Measurements from ENCODE around the gene MYMX.
"Not testable (repeated sequence)": the region's sequence is repeated elsewhere in the genome, so short reads cannot be mapped to it uniquely, and the experiment has no call there.

The MYMX gene

DNA sequence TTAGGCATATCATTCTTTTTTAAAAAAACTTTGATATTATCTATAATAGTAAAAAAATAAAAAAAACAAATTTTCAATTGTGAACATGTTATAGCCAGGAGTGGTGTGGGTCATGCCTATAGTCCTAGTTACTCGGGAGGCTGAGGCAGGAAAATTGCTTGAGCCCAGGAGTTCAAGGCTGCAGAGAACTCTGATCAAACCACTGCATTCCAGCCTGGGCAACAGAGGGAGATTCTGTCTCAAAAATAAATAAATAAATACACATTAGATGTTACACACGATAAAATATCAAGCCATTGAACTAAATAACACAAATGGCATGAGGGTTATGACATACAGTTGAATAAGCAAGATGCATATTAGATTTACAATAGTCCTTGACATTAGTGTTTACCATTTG, 27.9 kb upstream of the MYMX start:
- DNase-seq = no peak

DNA sequence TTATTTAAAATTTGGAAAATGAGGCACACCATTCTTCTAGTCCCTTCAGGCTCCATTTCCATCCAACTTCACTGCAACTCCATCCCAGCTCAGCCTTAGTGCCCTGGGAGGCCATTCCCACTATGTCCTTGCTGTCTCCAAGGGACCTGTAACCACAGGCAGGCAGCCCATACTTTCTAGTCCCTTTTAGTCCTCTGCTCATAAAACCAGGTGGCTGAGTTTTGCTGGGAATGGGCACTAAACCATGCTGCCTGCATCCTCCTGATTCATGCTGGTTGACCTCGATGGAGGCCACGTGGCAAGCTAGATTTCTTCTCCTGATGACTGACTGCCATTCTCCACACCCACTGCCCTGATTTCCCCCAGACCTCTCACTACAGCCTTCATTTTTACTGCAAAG, 27.5 kb upstream of the MYMX start:
- no peak for DNase-seq

- no peak for DNase-seq
Measured at GRCh38 chr6:44190715-44191114, 26.0 kb upstream of the MYMX start.

DNA sequence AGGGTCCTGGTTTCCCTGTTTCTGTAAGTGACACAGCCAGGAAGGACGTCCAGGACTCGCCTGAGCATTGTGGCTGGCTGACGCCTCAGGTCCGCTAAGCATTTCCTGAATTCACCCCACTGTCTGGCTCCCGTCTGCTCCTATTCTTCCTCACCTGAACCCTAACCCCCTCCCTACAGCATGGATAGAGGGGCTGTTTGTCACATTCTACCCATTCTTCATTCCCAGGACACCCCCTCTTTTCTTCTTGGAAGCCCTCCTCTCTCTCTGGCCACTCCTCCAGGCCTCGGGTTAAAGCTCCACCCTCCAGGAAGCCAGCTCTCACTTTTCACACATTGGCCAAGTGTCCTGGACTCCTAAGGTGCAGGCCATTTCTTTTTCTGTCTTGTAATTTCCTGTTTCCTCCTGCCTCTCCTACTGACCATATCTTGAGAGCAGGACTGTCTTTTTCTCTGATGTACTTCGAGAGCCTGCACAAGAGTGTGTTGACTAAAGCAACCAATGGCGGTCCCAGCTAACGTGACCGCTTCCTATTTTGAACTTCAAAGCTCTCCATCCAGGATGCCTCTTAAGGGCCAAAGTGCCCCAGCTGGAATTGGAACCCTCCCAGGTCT, 24.2 kb upstream of the MYMX start:
- no peak for DNase-seq

DNA sequence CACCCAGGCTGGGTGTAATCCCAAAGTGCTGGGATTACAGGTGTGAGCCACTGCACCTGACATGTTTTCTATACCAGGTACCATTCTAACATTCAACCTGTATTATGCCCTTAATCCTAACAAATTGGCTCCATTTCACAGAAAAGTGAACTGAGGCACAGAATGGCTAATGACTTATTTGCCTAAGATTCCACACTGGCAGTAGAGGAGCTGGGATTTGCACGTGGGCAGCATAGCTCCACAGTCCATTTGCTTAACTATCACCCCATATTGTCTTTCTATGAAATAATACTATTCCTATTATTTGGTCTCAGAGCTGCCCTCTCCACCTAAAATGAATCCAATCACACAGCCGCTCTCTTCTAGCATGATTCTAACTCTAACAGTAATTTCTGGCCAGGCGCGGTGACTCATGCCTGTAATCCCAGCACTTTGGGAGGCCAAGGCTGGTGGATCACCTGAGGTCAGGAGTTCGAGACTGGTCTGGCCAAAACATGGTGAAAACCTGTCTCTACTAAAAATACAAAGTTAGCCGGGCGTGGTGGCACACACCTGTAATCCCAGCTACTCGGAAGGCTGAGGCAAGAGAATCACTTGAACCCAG, 23.3 kb upstream of the MYMX start:
- DNase-seq = no peak

- no peak for DNase-seq
Measured at GRCh38 chr6:44194326-44194725, 22.4 kb upstream of the MYMX start.

DNA sequence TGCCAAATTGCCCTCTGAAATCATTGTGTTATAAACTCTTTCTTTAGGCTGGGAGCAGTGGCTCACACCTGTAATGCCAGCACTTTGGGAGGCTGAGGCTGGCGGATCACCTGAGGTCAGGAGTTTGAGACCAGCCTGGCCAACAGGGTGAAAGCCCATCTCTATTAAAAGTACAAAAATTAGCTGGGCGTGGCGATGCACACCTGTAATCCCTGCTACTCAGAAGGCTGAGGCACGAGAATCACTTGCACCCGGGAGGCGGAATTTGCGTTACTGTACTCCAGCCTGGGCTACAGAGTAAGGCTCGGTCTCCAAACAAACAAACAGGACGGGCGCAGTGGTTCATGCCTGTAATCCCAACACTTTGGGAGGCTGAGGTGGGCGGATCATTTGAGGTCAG, 20.4 kb upstream of the MYMX start:
- not testable (repeated sequence) for DNase-seq

DNA sequence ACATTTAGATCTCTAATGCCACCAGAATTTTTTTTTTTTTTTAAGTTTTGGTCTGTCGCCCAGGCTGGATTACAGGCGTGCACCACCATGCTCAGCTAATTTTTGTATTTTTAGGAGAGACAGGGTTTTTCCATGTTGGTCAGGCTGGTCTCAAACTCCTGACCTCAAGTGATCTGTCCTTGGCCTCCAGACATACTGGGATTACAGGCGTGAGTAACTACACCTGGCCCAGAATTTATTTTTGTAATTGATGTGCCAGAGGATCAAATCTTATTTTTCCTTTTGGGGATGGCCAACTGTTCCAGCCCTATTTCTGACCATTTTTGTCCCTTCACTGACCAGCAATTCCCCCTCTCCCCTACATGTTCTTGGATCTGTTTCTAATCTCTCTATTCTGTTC, 18.0 kb upstream of the MYMX start:
- DNase-seq = no peak

DNA sequence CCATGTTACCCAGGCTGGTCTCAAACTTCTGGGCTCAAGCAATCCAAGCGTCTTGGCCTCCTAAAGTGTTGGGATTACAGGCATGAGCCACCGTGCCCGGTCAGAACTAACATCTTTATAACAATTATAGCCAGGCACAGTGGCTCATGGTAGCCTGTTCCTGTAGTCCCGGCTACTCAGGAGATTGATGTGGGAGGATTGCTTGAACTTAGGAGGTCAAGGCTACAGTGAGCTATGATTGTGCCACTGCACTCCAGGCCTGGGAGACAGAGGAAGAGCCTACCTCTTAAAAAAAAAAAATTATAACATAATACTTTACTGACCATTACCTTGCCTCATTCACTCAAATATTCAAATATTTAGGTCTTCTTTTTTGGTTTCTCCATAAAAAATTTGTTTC, 16.8 kb upstream of the MYMX start:
- no peak for DNase-seq

DNA sequence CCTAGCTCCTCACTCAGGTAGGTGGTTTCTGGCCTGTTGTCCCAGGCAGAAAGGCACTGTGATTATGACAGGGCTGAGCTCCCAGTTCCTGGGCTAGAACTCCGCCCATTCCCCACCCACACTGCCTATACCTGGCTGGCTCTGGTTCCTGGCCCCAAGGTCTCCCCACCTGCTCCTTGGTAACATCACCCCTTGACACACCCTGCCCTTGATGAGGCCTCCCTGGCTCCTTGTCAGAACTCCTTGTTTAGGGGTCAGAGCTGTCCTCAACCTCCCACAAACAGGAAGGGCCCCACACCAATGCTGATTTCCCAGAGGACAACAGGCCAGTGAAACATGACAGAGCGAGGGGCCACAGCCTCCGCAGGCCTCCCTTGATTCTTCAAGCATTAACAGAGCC, 15.5 kb upstream of the MYMX start:
- no peak for DNase-seq

- no peak for DNase-seq
Measured at GRCh38 chr6:44201638-44202303, 15.0 kb upstream of the MYMX start.

GRCh38 chr6:44202332-44202971, 14.3 kb upstream of the MYMX start:
- DNase-seq = no peak

DNA sequence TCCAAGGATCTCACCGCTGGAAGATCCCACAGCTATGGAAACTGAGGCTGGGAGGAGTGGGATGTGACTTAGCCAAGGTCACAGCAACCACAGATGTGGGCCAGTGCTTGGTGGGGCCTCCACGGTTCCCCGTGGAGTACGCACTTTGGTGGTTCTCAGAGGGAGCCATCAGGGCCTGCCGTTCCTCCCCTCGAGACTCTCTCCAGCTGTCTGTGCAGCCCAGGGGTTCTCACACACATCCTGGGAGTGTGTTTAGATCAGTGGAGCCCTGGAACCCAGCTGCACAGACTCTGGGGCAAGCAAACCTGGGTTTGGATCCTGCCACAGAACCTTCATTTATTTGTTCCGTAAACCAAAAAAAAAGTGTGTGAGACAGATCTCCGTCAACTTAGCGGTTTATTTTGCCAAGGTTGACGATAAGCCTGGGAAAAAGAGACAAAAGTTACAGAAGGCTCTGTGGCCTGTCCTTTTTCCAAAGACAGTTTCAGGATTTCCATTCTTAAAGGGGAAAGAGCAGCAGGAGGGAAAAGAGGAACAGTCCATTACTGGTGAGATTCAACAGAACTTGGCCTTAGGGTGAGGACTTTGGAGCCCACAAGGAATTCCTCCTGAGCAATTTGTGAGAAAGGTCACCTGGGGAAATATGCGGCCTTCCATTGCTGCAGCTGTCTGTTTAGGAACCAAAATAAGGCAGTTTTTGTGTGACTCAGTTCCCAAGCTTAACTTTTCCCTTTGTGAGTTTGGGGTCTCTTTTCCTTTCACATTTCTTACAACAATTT, 13.6 kb upstream of the MYMX start:
- DNase-seq = no peak

GRCh38 chr6:44203955-44204354, 12.8 kb upstream of the MYMX start:
- no peak for DNase-seq

DNA sequence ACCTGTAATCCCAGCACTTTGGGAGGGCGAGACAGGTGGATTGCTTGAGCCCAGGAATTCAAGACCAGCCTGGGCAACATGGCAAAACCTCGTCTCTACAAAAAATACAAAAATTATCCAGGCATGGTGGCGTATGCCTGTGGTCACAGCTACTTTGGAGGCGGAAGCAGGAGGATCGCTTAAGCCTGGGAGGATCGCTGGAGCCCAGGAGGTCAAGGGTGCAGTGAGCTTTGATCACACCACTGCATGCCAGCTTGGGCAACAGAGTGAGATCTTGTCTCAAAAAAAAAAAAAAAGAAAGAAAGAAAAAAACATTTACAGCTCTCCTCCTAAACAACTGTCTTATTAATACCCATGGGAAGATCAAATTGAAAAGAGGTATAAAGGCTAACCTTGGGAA, 8.8 kb upstream of the MYMX start:
- no peak for DNase-seq

GRCh38 chr6:44211284-44211683, 5.4 kb upstream of the MYMX start:
- DNase-seq = no peak

DNA sequence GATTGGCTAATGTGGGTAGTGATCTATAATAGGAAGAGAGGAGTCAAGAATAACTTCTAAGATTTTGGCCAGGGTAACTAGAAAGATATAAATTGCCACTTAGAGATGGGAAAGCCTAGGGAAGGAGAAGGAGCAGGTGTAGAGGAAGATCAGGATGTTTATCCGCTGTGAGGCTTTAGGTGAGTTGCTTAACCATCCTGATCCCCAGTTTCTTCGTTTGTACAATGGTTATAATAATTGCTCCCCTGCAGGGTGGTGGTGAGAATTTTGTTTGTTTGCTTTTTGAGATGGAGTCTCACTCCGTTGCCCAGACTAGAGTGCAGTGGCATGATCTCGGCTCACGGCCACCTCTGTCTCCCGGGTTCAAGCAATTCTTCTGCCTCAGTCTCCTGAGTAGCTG, 2.4 kb upstream of the MYMX start:
- DNase-seq = no peak

DNA sequence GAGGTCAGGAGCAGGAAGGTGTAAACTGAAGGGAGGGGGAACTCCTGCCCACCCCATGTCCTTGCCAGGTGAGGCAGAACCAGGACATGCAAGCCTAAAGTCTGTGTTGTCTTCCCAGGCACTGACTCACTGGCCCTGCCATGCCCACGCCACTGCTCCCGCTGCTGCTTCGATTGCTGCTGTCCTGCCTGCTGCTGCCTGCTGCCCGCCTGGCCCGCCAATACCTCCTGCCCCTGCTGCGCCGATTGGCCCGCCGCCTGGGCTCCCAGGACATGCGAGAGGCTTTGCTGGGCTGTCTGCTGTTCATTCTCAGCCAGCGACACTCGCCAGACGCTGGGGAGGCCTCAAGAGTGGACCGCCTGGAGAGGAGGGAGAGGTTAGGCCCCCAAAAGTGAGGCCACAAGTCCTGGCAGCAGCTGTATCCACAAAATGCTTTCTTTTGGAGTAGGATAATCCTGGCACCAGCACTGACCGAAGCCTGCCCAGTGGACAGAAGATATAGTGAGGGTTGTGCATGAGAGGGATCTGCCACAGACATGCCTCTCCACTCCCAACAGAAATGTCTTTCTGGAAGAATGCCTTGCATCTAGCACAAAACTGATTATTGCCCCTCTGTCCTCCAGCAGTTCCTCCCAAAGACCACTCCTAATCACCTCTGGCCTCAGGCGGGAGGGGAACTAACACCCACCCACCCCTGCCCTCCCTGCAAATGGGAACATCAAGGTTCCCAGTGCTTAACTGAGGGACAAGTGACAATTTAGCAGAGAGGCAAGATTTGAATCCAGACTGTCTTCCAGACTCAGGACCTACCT, 812 bp downstream of the MYMX start:
- no peak for DNase-seq

DNA sequence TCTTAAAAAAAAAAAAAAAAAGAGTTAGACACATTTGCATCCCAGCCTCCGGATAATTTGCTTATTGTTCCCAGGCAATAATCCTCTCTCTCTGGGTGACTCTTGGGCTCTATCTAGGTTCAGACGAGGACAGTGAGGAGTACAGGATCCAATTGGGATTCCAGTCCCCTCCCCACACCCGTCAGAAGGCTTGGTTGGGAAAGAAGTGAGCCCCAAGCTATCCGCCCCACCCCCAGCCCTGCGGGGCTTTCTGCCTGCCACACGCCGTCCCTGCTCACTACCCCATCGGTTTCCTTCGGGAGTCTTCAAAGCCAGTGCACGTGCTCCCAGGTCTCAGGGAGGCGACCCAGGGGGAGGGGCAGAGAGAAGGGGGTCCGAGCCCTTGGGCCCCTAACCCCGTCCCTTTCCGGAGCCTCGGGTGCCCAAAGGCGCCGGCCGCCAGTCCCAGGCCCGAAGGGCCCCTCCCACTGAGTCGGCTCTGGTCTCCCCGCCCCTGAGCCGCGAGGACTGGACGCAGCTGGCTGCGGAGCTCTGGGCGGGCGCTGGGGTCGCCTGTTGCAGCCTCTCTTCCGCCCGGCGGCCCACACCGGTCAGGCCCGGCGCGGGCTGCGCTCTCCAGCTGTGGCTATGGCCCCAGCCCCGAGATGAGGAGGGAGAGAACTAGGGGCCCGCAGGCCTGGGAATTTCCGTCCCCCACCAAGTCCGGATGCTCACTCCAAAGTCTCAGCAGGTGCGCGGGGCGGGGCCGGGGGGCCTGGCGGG, 2.5 kb downstream of the MYMX start:
- no peak for DNase-seq

DNA sequence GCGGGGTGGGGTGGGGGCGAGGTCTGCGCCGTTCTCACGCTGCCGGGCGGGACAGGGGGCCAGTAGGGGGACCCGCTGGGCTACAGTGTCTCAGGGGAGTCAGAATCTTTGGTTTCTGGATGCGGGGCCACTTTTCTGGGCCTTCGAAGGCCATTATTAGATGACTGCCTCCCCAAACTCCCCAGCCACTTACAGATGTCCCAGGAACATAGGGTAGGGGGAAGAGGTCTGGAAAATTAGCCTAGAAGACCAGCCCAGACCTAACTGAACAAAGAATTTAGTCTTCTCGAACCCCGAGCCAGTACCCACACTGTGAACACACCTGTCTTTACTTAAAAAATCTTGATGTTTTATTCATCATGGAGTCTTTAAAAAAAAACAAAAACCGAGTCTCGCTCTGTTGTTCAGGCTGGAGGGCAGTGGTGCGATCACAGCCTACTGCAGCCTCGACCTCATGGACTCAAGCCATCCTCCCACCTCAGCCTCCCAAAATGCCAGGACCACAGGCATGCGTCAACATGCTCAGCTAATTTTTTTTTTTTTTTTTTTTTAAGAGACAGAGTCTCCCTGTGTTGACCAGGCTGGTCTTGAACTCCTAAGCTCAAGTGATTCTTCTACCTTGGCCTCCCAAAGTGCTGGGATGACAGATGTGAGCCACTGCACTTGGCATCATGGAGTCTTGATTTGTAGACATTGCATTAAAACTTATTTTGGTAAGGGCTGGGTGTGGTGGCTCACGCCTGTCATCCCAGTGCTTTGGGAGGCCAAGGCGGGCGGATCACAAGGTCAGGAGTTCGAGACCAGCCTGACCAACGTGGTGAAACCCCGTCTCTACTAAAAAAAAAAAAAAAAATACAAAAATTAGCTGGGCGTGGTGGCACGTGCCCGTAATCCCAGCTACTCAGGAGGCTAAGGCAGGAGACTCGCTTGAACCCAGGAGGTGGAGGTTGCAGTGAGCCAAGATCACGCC, 3.4 kb downstream of the MYMX start:
- DNase-seq = no peak

DNA sequence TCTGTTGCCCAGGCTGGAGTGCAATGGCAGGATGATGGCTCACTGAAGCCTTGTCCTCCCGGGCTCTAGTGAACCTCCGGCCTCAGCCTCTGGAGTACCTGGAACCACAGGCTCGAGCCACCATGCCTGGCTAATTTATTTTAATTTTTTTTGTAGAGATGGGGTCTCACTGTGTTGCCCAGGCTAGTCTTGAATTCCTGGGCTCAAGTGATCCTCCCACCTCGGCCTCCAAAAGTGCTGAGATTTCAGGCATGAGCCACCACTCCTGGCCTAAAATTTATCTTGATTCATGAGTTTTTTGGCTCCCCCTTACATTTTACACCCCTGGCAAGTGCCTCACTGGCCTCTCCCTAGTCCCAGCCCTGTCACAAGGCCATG, 4.2 kb downstream of the MYMX start:
- DNase-seq = no peak
